Colonic mucosa (tissue), 4 donors: ENCODE measurements around the gene ACSS1. TPM values are rescaled to one million over a fixed set of nuclear protein-coding genes. Genes with fewer than 3 reads are reported as not detected.
A peak's percentile ranks its signal among the peaks of the same experiment; 100 is the strongest.

Source experiments
- DNase-seq: peaks from one replicate; pipeline ENCODE4 v3.0.0-alpha.2; 2020
- H3K27ac ChIP-seq: fragments of 200-600 bp; one replicate; pipeline ENCODE4 v1.8.0; 2021
- H3K27me3 ChIP-seq: fragments of 200-600 bp; one replicate; pipeline ENCODE4 v1.8.0; 2021
- H3K36me3 ChIP-seq: fragments of 200-600 bp; one replicate; pipeline ENCODE4 v1.8.0; 2021
- H3K4me1 ChIP-seq: fragments of 200-600 bp; one replicate; pipeline ENCODE4 v1.8.0; 2021; ENCODE audit warnings: mild to moderate bottlenecking
- H3K4me3 ChIP-seq: fragments of 200-600 bp; one replicate; pipeline ENCODE4 v1.8.0; 2021
- H3K9ac ChIP-seq, 2 donors: one replicate each; pipeline ENCODE4 v1.7.0; 2013; ENCODE audit warnings: control low read depth in 2 of 2, low read depth in 2 of 2, low read length in 2 of 2
- H3K9me3 ChIP-seq: fragments of 200-600 bp; one replicate; pipeline ENCODE4 v1.8.0; 2021
- intact Hi-C: fragments of 100-400 bp; cut with DNase I; formaldehyde crosslinking; loops from one replicate; pipeline ENCODE4 v1.14.1; 2022
- total RNA-seq, 2 donors: library from RNA; stranded (reverse); fragmentation: NEBNext Ultra II Directional in 1 of 2; extraction: Animal tissue kit (Norgen Biotek cat#: 25700) in 1 of 2; gene quantifications; one replicate each; pipeline ENCODE4 v1.2.1, GENCODE V29; 2021
- TF ChIP-seq, protein P1 (sequence below): fragments of 200-600 bp; IDR thresholded peaks from one replicate; pipeline ENCODE4 v1.8.0; 2022; ENCODE audit warnings: antibody characterized with exemption, mild to moderate bottlenecking
- donor health status: healthy.
- donor health status: DM: no; HTN: no; CAD: no.
- donor health status: DM: no; HTN: no; CAD: no.

The ACSS1 gene
- total RNA-seq, 2 donors from 2014 or later = 29.0 to 32.0 TPM

DNA sequence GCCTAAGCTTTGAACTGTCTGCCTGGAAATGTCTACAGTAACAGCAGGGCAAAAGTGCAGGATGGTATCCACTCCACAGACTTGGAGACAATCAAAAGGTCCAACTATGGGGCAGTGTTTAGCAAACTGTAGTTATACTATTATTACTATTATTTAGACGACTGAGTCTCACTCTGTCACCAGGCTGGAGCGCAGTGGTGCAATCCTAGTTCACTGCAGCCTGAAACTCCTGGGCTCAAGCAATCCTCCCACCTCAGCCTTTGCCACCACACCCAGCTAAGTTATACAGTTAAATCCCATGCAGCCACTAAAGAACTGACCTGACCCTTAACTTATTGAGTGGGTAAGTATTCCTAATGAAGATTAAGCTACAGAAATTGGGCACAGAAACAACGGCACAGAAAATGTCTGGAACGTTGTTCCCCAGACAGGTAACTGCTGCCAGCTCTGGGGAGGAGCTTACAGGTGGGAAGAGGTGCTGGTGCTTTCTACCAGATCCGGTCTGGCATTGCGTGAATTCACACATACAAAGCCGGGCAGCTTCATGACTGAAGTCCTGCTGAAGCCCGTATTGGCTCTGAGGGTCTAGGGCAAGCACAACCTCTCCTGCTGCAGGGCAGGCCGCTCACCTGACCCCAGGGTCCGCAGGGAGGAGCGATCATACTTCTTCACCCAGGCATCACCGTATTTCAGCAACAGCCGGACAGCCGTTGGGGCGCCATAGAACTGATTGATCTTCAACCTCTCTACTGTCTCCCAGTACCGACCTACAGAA is 38.4 kb downstream of the ACSS1 start:
- intact Hi-C loops = no loop called here
- Histone ChIP-seq H3K27ac (no peak overlapping the region), H3K27me3 (no peaks in the 10 kb centered on the region), H3K4me3 (no peak overlapping the region), H3K9me3 (no peaks in the 10 kb centered on the region), H3K36me3 (no peaks in the 10 kb centered on the region), H3K9ac (no peak overlapping the region), H3K4me1 (no peaks in the 10 kb centered on the region)
- no peak for DNase-seq
- TF ChIP-seq, protein P1, sequence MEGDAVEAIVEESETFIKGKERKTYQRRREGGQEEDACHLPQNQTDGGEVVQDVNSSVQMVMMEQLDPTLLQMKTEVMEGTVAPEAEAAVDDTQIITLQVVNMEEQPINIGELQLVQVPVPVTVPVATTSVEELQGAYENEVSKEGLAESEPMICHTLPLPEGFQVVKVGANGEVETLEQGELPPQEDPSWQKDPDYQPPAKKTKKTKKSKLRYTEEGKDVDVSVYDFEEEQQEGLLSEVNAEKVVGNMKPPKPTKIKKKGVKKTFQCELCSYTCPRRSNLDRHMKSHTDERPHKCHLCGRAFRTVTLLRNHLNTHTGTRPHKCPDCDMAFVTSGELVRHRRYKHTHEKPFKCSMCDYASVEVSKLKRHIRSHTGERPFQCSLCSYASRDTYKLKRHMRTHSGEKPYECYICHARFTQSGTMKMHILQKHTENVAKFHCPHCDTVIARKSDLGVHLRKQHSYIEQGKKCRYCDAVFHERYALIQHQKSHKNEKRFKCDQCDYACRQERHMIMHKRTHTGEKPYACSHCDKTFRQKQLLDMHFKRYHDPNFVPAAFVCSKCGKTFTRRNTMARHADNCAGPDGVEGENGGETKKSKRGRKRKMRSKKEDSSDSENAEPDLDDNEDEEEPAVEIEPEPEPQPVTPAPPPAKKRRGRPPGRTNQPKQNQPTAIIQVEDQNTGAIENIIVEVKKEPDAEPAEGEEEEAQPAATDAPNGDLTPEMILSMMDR = no peak

GRCh38 chr20:25018841-25019240 is 39.1 kb downstream of the ACSS1 start:
- H3K36me3 ChIP-seq = no peaks in the 10 kb centered on the region
- TF ChIP-seq, protein P1 = no peak
- H3K4me1 ChIP-seq = no peaks in the 10 kb centered on the region
- no peak overlapping the region for H3K9ac ChIP-seq
- no peak overlapping the region for H3K27ac ChIP-seq
- no peaks in the 10 kb centered on the region for H3K9me3 ChIP-seq
- H3K27me3 ChIP-seq = no peaks in the 10 kb centered on the region
- intact Hi-C loops = no loop called here
- no peak overlapping the region for H3K4me3 ChIP-seq
- no peak for DNase-seq

- Histone ChIP-seq H3K4me3 (no peak overlapping the region), H3K27ac (no peak overlapping the region), H3K27me3 (no peaks in the 10 kb centered on the region), H3K9me3 (no peaks in the 10 kb centered on the region), H3K4me1 (no peaks in the 10 kb centered on the region), H3K36me3 (no peaks in the 10 kb centered on the region), H3K9ac (no peak overlapping the region)
- TF ChIP-seq, protein P1 = no peak
- intact Hi-C loops = no loop called here
- no peak for DNase-seq
Observed at GRCh38 chr20:25018425-25018824, 39.5 kb downstream of the ACSS1 start.

- no peak overlapping the region for H3K27ac ChIP-seq
- no peaks in the 10 kb centered on the region for H3K9me3 ChIP-seq
- intact Hi-C loops = no loop called here
- TF ChIP-seq, protein P1 = no peak
- peak; percentile 75 for DNase-seq
- no peak overlapping the region for H3K9ac ChIP-seq
- H3K4me1 ChIP-seq = no peaks in the 10 kb centered on the region
- no peaks in the 10 kb centered on the region for H3K36me3 ChIP-seq
- no peaks in the 10 kb centered on the region for H3K27me3 ChIP-seq
- no peak overlapping the region for H3K4me3 ChIP-seq
Observed at GRCh38 chr20:25017257-25017803, 40.6 kb downstream of the ACSS1 start.

DNA sequence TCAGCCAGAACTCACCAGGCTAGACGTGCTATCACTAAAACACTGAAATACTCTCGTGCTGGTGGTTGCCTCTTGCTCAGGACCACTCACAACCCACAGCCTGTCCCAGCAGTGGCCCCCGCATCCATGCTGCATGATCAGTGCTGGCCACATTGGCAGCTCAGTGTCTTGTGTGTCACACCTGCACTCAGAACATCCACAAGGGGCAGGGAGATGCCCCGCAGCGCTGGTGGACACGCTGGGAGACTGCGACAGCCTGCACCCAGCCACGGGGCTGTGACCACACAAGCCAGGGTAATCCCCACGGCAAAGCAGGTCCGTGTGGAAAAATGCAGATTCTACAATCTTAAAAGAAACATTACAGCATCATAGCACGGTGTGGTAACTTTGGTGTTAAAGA is 41.5 kb downstream of the ACSS1 start:
- Histone ChIP-seq H3K9me3 (no peaks in the 10 kb centered on the region), H3K4me3 (no peak overlapping the region), H3K27me3 (no peaks in the 10 kb centered on the region), H3K9ac (no peak overlapping the region), H3K27ac (no peak overlapping the region), H3K4me1 (no peaks in the 10 kb centered on the region), H3K36me3 (no peaks in the 10 kb centered on the region)
- TF ChIP-seq, protein P1 = no peak
- intact Hi-C loops = no loop called here
- no peak for DNase-seq
